Osteocyte (in vitro differentiated cells): ENCODE results near the gene LAD1. TPM values are rescaled to one million over a fixed set of nuclear protein-coding genes. Genes with fewer than 3 reads are reported as not detected.

ENCODE experiments used
- DNase-seq: peaks from one replicate; pipeline ENCODE4 v3.0.0; 2021; ENCODE audit warnings: mixed read lengths; ENCODE audit not compliant: unreplicated experiment; ENCODE audit errors: extremely low spot score
- H3K27ac Mint-ChIP-seq: one replicate; pipeline ENCODE4 v1.8.0; 2021; ENCODE audit warnings: mild to moderate bottlenecking, mixed read lengths; ENCODE audit not compliant: unreplicated experiment
- H3K27me3 Mint-ChIP-seq: one replicate; pipeline ENCODE4 v1.8.0; 2021; ENCODE audit warnings: mixed read lengths; ENCODE audit not compliant: unreplicated experiment
- H3K36me3 Mint-ChIP-seq: one replicate; pipeline ENCODE4 v1.8.0; 2021; ENCODE audit warnings: mixed read lengths; ENCODE audit not compliant: unreplicated experiment
- H3K4me1 Mint-ChIP-seq: one replicate; pipeline ENCODE4 v1.8.0; 2021; ENCODE audit warnings: mixed read lengths; ENCODE audit not compliant: unreplicated experiment
- H3K4me3 Mint-ChIP-seq: one replicate; pipeline ENCODE4 v1.8.0; 2021; ENCODE audit warnings: mild to moderate bottlenecking, moderate library complexity, mixed read lengths; ENCODE audit not compliant: unreplicated experiment
- H3K9me3 Mint-ChIP-seq: one replicate; pipeline ENCODE4 v1.8.0; 2021; ENCODE audit warnings: mixed read lengths; ENCODE audit not compliant: unreplicated experiment
- total RNA-seq: library from RNA; stranded (reverse); gene quantifications from 2 replicates; pipeline ENCODE4 v1.2.1, GENCODE V29; 2021
- TF ChIP-seq, protein P1 (sequence below): fragments of 200-600 bp; sonication (generic); IDR thresholded peaks from 2 replicates; pipeline ENCODE4 v1.5.0; 2021; ENCODE audit warnings: antibody characterized with exemption, mild to moderate bottlenecking, moderate library complexity

Gene LAD1
- total RNA-seq, 1 donor from 2014 or later: 0.16 TPM

GRCh38 chr1:201378804-201379203 is 20.3 kb downstream of the LAD1 start:
- Mint-ChIP-seq H3K4me3 (no peak overlapping the region), H3K27ac (no peak overlapping the region), H3K36me3 (no peaks in the 10 kb centered on the region), H3K4me1 (peaks cover 27% of the 10 kb centered on the region), H3K9me3 (no peaks in the 10 kb centered on the region), H3K27me3 (peaks cover 14% of the 10 kb centered on the region)
- DNase-seq: no peak
- TF ChIP-seq, protein P1, sequence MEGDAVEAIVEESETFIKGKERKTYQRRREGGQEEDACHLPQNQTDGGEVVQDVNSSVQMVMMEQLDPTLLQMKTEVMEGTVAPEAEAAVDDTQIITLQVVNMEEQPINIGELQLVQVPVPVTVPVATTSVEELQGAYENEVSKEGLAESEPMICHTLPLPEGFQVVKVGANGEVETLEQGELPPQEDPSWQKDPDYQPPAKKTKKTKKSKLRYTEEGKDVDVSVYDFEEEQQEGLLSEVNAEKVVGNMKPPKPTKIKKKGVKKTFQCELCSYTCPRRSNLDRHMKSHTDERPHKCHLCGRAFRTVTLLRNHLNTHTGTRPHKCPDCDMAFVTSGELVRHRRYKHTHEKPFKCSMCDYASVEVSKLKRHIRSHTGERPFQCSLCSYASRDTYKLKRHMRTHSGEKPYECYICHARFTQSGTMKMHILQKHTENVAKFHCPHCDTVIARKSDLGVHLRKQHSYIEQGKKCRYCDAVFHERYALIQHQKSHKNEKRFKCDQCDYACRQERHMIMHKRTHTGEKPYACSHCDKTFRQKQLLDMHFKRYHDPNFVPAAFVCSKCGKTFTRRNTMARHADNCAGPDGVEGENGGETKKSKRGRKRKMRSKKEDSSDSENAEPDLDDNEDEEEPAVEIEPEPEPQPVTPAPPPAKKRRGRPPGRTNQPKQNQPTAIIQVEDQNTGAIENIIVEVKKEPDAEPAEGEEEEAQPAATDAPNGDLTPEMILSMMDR: no peak

GRCh38 chr1:201377611-201378092 is 21.5 kb downstream of the LAD1 start, which contains the start of gene TNNT2:
Gene TNNT2 (minus strand): TSS chr1:201377680. CDS start chr1:201373254, 4,426 bp downstream.
- H3K27me3 Mint-ChIP-seq: peaks cover 25% of the 10 kb centered on the region
- H3K27ac Mint-ChIP-seq: peak within 1 kb of the TSS; percentile 59
- DNase-seq: no peak
- no peaks in the 10 kb centered on the region for H3K36me3 Mint-ChIP-seq
- H3K4me1 Mint-ChIP-seq: peaks cover 20% of the 10 kb centered on the region
- TF ChIP-seq, protein P1: no peak
- H3K4me3 Mint-ChIP-seq: no peak within 1 kb of the TSS
- H3K9me3 Mint-ChIP-seq: no peaks in the 10 kb centered on the region

GRCh38 chr1:201376464-201377374 is 22.4 kb downstream of the LAD1 start:
- peak overlapping the region; percentile 59 for H3K27ac Mint-ChIP-seq
- no peak overlapping the region for H3K4me3 Mint-ChIP-seq
- peaks cover 20% of the 10 kb centered on the region for H3K4me1 Mint-ChIP-seq

GRCh38 chr1:201376107-201376463 is 23.0 kb downstream of the LAD1 start:
- TF ChIP-seq, protein P1: no peak
- Mint-ChIP-seq H3K36me3 (no peaks in the 10 kb centered on the region), H3K27ac (peak overlapping the region; percentile 59), H3K4me3 (no peak overlapping the region), H3K27me3 (peaks cover 39% of the 10 kb centered on the region), H3K9me3 (no peaks in the 10 kb centered on the region), H3K4me1 (peaks cover 19% of the 10 kb centered on the region)
- DNase-seq: no peak

More at GRCh38 chr1:201376464-201377374, 22.4 kb downstream of the LAD1 start:
- Mint-ChIP-seq H3K27me3 (peaks cover 33% of the 10 kb centered on the region), H3K9me3 (no peaks in the 10 kb centered on the region), H3K36me3 (no peaks in the 10 kb centered on the region)
- TF ChIP-seq, protein P1: peak; percentile 80
- DNase-seq: no peak

GRCh38 chr1:201375169-201375568 is 24.0 kb downstream of the LAD1 start:
- Mint-ChIP-seq H3K27me3 (peaks cover 46% of the 10 kb centered on the region), H3K4me3 (no peak overlapping the region), H3K36me3 (no peaks in the 10 kb centered on the region), H3K4me1 (peaks cover 18% of the 10 kb centered on the region), H3K9me3 (no peaks in the 10 kb centered on the region), H3K27ac (no peak overlapping the region)
- DNase-seq: no peak
- TF ChIP-seq, protein P1: no peak
